HCT116 (cell line): ENCODE measurements around the gene ANAPC2. TPM values are rescaled to one million over a fixed set of nuclear protein-coding genes. Genes with fewer than 3 reads are reported as not detected.

Source experiments
- ATAC-seq: fragments of 200-7000 bp; cut with Tn5 transposase; 2 replicates; pipeline ENCODE4 v1.9.1; 2020; ENCODE audit warnings: mild to moderate bottlenecking, moderate library complexity
- BruUV-seq: library from RNA; stranded (reverse); fragments of 400-500 nt; replicated peaks from 2 replicates; lab custom pipeline; 2021; lab: Mats Ljungman, UMichigan
- CTCF ChIA-PET: fragments of 300-600 bp; sonication (Branson Sonifier 250); formaldehyde crosslinking; loops from one replicate; lab custom pipeline; 2021; ENCODE audit warnings: antibody characterized with exemption; lab: Charles Lee
- POLR2A ChIA-PET: fragments of 300-600, 350-600 bp; sonication (Branson Sonifier 250); formaldehyde crosslinking; loops from one replicate; lab custom pipeline; 2021; ENCODE audit warnings: antibody characterized with exemption; lab: Charles Lee
- RAD21 ChIA-PET, 2 experiments: fragments of 300-600 bp; sonication (Branson Sonifier 250); formaldehyde crosslinking; loops; one replicate each; lab custom pipeline; 2023; ENCODE audit warnings: low total read pairs in 2 of 2; ENCODE audit not compliant: uncharacterized antibody in 2 of 2, unreplicated experiment in 2 of 2, low non-redundant PET in 1 of 2; lab: Charles Lee
- DNase-seq: peaks from one replicate; pipeline ENCODE4 v3.0.0-alpha.2; 2010; ENCODE audit warnings: low read depth, low spot score
- H2AFZ ChIP-seq: fragments of 200-600 bp; shearing (Covaris generic), sonication (generic); 2 replicates; pipeline ENCODE4 v1.6.1; 2017; ENCODE audit warnings: low read depth, mixed run types, mixed read lengths, antibody characterized with exemption, low read length; ENCODE audit not compliant: poor library complexity, severe bottlenecking
- H3K27ac ChIP-seq: 2 replicates; pipeline ENCODE4 v1.5.1; 2012; ENCODE audit warnings: low read depth, low read length
- H3K27me3 ChIP-seq: fragments of 200-600 bp; sonication (generic); 2 replicates; pipeline ENCODE4 v1.6.1; 2016; ENCODE audit warnings: mixed run types, low read length, mixed read lengths; ENCODE audit not compliant: insufficient read depth
- H3K36me3 ChIP-seq, 2 experiments: fragments of 200-500 bp in 1 of 2; fragments of 200-600 bp in 1 of 2; sonication (Bioruptor generic) in 1 of 2; sonication (generic) in 1 of 2; 2 replicates each; pipeline versions ENCODE4 v1.5.1 to v1.6.1; 2014 to 2016; ENCODE audit warnings: low read length in 2 of 2, inconsistent platforms in 1 of 2, mixed read lengths in 1 of 2, mixed run types in 1 of 2; ENCODE audit not compliant: insufficient read depth in 2 of 2, control insufficient read depth in 1 of 2
- H3K4me1 ChIP-seq, 2 experiments: fragments of 200-600 bp in 1 of 2; sonication (generic) in 1 of 2; 2 replicates each; pipeline versions ENCODE4 v1.5.1 to v1.6.1; 2012 to 2017; ENCODE audit warnings: low read length in 2 of 2, inconsistent platforms in 1 of 2, mild to moderate bottlenecking in 1 of 2, mixed read lengths in 1 of 2, mixed run types in 1 of 2, moderate library complexity in 1 of 2; ENCODE audit not compliant: insufficient read depth in 2 of 2, control insufficient read depth in 1 of 2
- H3K4me2 ChIP-seq: fragments of 200-600 bp; sonication (generic); 2 replicates; pipeline ENCODE4 v1.6.1; 2017; ENCODE audit warnings: mixed run types, low read length, mixed read lengths
- H3K4me3 ChIP-seq, 2 experiments: fragments of 200-600 bp in 1 of 2; sonication (generic) in 1 of 2; replicated peaks in 1 of 2; 2 replicates each; pipeline ENCODE4 v1.5.1; 2011 to 2016; ENCODE audit warnings: low read length in 2 of 2, control low read depth in 1 of 2, low read depth in 1 of 2, mild to moderate bottlenecking in 1 of 2, mixed read lengths in 1 of 2, mixed run types in 1 of 2
- H3K79me2 ChIP-seq: fragments of 200-600 bp; sonication (generic); 2 replicates; pipeline ENCODE4 v1.6.1; 2017; ENCODE audit warnings: mild to moderate bottlenecking, mixed run types, low read length, moderate library complexity, mixed read lengths; ENCODE audit not compliant: insufficient read depth
- H3K9ac ChIP-seq: fragments of 200-600 bp; sonication (generic); 2 replicates; pipeline ENCODE4 v1.6.1; 2016; ENCODE audit warnings: low read length, mixed read lengths
- H3K9me2 ChIP-seq: fragments of 200-600 bp; sonication (generic), shearing (Covaris generic); 2 replicates; pipeline ENCODE4 v1.6.1; 2017; ENCODE audit warnings: mixed run types, mild to moderate bottlenecking, moderate library complexity; ENCODE audit not compliant: insufficient read depth
- H3K9me3 ChIP-seq, 2 experiments: fragments of 200-500 bp in 1 of 2; fragments of 200-600 bp in 1 of 2; sonication (Bioruptor generic) in 1 of 2; sonication (generic) in 1 of 2; 2 replicates each; pipeline ENCODE4 v1.6.1; 2014 to 2017; ENCODE audit warnings: low read length in 2 of 2, mixed read lengths in 2 of 2, inconsistent platforms in 1 of 2, low read depth in 1 of 2, mild to moderate bottlenecking in 1 of 2, mixed run types in 1 of 2, moderate library complexity in 1 of 2; ENCODE audit not compliant: control insufficient read depth in 1 of 2, insufficient read depth in 1 of 2
- H4K20me1 ChIP-seq: fragments of 200-600 bp; sonication (generic), shearing (Covaris generic); 2 replicates; pipeline ENCODE4 v1.6.1; 2017; ENCODE audit warnings: mixed run types, mild to moderate bottlenecking, moderate library complexity; ENCODE audit not compliant: insufficient read depth
- CBX3 ChIP-seq: IDR thresholded peaks from 2 replicates; pipeline ENCODE4 v1.6.1; 2012; ENCODE audit warnings: low read depth
- EGR1 ChIP-seq: IDR thresholded peaks from 2 replicates; pipeline ENCODE4 v1.6.1; 2012; ENCODE audit warnings: low read depth
- EZH2phosphoT487 ChIP-seq: fragments of 200-600 bp; IDR thresholded peaks from 2 replicates; pipeline ENCODE4 v1.6.1; 2018; ENCODE audit warnings: antibody characterized with exemption, borderline replicate concordance
- POLR2A ChIP-seq: IDR thresholded peaks from 2 replicates; pipeline ENCODE4 v1.7.0; 2011; ENCODE audit warnings: borderline replicate concordance; ENCODE audit not compliant: insufficient read depth, insufficient read length; ENCODE audit errors: extremely low read depth
- POLR2AphosphoS5 ChIP-seq: IDR thresholded peaks from 2 replicates; pipeline ENCODE4 v1.6.1; 2011; ENCODE audit warnings: mild to moderate bottlenecking, low read depth, low read length, moderate library complexity
- SIN3A ChIP-seq: IDR thresholded peaks from 2 replicates; pipeline ENCODE4 v1.6.1; 2012; ENCODE audit warnings: low read depth
- ZNF274 ChIP-seq: fragments of 200-500 bp; sonication (Bioruptor generic); IDR thresholded peaks from 2 replicates; pipeline ENCODE4 v1.6.1; 2014; ENCODE audit warnings: mild to moderate bottlenecking, low read depth, low read length, inconsistent platforms
- intact Hi-C: fragments of 100-400 bp; cut with micrococcal nuclease; formaldehyde crosslinking; loops from 2 replicates; pipeline ENCODE4 v1.10.0; 2022
- total RNA-seq: library from RNA; stranded (reverse); gene quantifications from one replicate; pipeline ENCODE4 v1.2.1, GENCODE V29; 2021; ENCODE audit not compliant: unreplicated experiment
- TF ChIP-seq, protein P1 (sequence below): IDR thresholded peaks from 2 replicates; pipeline ENCODE4 v1.6.1; 2011; ENCODE audit warnings: mild to moderate bottlenecking, low read length, moderate library complexity; ENCODE audit not compliant: insufficient replicate concordance; ENCODE audit errors: extremely low read depth
- TF ChIP-seq, protein P2 (sequence below), 3 experiments: fragments of 200-600 bp in 1 of 3; sonication (generic) in 1 of 3; IDR thresholded peaks in 2 of 3; conservative IDR thresholded peaks in 1 of 3; 2 replicates each; pipeline ENCODE4 v1.5.1; 2012 to 2017; ENCODE audit warnings: low read depth in 2 of 3, low read length in 2 of 3, antibody characterized with exemption in 1 of 3, borderline replicate concordance in 1 of 3, control low read depth in 1 of 3, mild to moderate bottlenecking in 1 of 3, mixed read lengths in 1 of 3, mixed run types in 1 of 3, moderate library complexity in 1 of 3; ENCODE audit not compliant: insufficient read depth in 1 of 3
- TF ChIP-seq, protein P3 (sequence below): IDR thresholded peaks from 2 replicates; pipeline ENCODE4 v1.6.1; 2012; ENCODE audit warnings: low read depth
- TF ChIP-seq, protein P4 (sequence below): IDR thresholded peaks from 2 replicates; pipeline ENCODE4 v1.6.1; 2012

ANAPC2 gene
- total RNA-seq, 1 experiment from 2014 or later: 75.5 TPM

DNA sequence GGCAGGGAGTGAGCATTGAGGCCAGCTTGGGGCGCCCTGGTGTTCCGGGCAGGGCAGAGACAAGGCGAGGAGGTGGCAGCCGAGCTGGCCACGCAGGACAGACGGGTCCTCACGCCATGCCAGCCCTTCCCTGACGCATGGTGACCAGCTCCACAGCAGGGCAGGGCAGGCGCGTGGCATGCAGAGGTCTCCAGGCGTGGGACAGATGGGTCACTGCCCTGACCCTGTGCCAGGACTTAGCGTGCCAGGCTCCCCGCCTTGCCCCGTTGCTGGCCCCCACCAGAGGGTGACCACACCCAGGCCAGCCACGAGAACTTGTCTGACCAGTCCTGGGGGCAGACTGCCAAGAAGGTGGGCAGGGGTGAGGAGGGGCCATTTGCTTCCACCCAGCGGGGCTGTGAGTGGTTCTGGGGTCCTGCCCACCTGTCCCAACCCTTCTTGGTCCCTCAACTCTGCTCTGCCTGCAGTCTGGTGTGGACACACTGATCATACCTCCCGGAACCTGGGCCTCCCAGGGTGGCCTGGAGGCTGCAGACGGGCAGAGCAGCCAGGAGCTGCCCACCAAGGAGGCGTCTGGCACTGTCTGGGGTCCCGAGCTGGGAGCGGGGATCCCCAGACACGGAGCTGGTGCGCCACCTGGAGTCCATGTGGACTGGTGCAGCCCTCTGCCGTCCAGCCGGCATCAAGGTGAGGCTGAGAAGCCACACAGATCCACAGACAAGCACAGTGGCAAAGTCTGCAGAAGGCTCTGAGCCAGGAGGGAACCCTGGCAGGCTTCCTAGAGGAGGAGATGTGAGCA, 38.9 kb upstream of the ANAPC2 start, which contains the start of gene RNF224:
Gene RNF224, plus strand, starts transcription at position 449 of the 799 bp plus-strand sequence. CDS start 834 bp downstream, outside the sequence.
- intact Hi-C loops: loop anchor here (1.0 to 10.0 kb wide), 4 partner anchors 40 to 442 kb away; partner anchors contain the start of genes ANAPC2, NPDC1 and SSNA1
- no peaks in the 10 kb centered on the region for H3K27me3 ChIP-seq
- peak within 1 kb of the TSS; percentile 88 for H3K27ac ChIP-seq
- DNase-seq (peak; percentile 71), ATAC-seq (peak; percentile 61)
- H3K9me3 ChIP-seq: no peaks in the 10 kb centered on the region
- H2AFZ ChIP-seq: no peak within 1 kb of the TSS
- no peaks in the 10 kb centered on the region for H3K9me2 ChIP-seq
- H3K36me3 ChIP-seq: no peaks in the 10 kb centered on the region
- H3K4me3 ChIP-seq: peak within 1 kb of the TSS; percentile 14 to 48
- POLR2A ChIA-PET: interaction anchor here (0.7 to 2.5 kb wide), 8 partner anchors 9 to 104 kb away, joined by 3 to 16 read pairs (median 3); partner anchors contain the start of genes ANAPC2, SSNA1, TPRN and TUBB4B
- BruUV-seq: no TSS peak
- CTCF ChIA-PET: interaction anchor here (0.6 to 4.7 kb wide), 21 partner anchors 10 to 198 kb away, joined by 3 to 43 read pairs (median 5); partner anchors contain the start of genes ANAPC2, LRRC26, MAN1B1 and SAPCD2
- no peaks in the 10 kb centered on the region for H4K20me1 ChIP-seq
- peak within 1 kb of the TSS; percentile 97 for H3K9ac ChIP-seq
- H3K4me2 ChIP-seq: peak within 1 kb of the TSS; percentile 99
- no peaks in the 10 kb centered on the region for H3K79me2 ChIP-seq
- RAD21 ChIA-PET: interaction anchor here (0.6 to 1.9 kb wide), 11 partner anchors 12 to 181 kb away, joined by 3 to 9 read pairs (median 3); partner anchors contain the start of genes ANAPC2 (in 2 of the 2) and SSNA1 (in 2 of the 2)
- peaks cover 44 to 68% of the 10 kb centered on the region in 2 experiments for H3K4me1 ChIP-seq
- TF ChIP-seq, protein P1, sequence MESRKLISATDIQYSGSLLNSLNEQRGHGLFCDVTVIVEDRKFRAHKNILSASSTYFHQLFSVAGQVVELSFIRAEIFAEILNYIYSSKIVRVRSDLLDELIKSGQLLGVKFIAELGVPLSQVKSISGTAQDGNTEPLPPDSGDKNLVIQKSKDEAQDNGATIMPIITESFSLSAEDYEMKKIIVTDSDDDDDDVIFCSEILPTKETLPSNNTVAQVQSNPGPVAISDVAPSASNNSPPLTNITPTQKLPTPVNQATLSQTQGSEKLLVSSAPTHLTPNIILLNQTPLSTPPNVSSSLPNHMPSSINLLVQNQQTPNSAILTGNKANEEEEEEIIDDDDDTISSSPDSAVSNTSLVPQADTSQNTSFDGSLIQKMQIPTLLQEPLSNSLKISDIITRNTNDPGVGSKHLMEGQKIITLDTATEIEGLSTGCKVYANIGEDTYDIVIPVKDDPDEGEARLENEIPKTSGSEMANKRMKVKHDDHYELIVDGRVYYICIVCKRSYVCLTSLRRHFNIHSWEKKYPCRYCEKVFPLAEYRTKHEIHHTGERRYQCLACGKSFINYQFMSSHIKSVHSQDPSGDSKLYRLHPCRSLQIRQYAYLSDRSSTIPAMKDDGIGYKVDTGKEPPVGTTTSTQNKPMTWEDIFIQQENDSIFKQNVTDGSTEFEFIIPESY: no peak
- TF ChIP-seq, protein P2, sequence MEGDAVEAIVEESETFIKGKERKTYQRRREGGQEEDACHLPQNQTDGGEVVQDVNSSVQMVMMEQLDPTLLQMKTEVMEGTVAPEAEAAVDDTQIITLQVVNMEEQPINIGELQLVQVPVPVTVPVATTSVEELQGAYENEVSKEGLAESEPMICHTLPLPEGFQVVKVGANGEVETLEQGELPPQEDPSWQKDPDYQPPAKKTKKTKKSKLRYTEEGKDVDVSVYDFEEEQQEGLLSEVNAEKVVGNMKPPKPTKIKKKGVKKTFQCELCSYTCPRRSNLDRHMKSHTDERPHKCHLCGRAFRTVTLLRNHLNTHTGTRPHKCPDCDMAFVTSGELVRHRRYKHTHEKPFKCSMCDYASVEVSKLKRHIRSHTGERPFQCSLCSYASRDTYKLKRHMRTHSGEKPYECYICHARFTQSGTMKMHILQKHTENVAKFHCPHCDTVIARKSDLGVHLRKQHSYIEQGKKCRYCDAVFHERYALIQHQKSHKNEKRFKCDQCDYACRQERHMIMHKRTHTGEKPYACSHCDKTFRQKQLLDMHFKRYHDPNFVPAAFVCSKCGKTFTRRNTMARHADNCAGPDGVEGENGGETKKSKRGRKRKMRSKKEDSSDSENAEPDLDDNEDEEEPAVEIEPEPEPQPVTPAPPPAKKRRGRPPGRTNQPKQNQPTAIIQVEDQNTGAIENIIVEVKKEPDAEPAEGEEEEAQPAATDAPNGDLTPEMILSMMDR (IDR thresholded peaks at IDR 0.05 in 2 of 3, conservative IDR thresholded peaks at IDR 0.05 in 1 of 3; ENCODE audit: borderline replicate concordance in 1 of 3, insufficient read depth in 1 of 3, low read depth in 2 of 3, low read length in 2 of 3): peak in 2 of 3 experiments; percentile 88 to 93; a peak in 4 of 6 replicates
- TF ChIP-seq POLR2AphosphoS5: peak; percentile 72
- TF ChIP-seq EZH2phosphoT487: no peak
- TF ChIP-seq, protein P3, sequence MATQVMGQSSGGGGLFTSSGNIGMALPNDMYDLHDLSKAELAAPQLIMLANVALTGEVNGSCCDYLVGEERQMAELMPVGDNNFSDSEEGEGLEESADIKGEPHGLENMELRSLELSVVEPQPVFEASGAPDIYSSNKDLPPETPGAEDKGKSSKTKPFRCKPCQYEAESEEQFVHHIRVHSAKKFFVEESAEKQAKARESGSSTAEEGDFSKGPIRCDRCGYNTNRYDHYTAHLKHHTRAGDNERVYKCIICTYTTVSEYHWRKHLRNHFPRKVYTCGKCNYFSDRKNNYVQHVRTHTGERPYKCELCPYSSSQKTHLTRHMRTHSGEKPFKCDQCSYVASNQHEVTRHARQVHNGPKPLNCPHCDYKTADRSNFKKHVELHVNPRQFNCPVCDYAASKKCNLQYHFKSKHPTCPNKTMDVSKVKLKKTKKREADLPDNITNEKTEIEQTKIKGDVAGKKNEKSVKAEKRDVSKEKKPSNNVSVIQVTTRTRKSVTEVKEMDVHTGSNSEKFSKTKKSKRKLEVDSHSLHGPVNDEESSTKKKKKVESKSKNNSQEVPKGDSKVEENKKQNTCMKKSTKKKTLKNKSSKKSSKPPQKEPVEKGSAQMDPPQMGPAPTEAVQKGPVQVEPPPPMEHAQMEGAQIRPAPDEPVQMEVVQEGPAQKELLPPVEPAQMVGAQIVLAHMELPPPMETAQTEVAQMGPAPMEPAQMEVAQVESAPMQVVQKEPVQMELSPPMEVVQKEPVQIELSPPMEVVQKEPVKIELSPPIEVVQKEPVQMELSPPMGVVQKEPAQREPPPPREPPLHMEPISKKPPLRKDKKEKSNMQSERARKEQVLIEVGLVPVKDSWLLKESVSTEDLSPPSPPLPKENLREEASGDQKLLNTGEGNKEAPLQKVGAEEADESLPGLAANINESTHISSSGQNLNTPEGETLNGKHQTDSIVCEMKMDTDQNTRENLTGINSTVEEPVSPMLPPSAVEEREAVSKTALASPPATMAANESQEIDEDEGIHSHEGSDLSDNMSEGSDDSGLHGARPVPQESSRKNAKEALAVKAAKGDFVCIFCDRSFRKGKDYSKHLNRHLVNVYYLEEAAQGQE: no peak
- no peak for TF ChIP-seq EGR1
- no peak for TF ChIP-seq POLR2A
- TF ChIP-seq, protein P4, sequence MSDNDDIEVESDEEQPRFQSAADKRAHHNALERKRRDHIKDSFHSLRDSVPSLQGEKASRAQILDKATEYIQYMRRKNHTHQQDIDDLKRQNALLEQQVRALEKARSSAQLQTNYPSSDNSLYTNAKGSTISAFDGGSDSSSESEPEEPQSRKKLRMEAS: no peak
- no peak for TF ChIP-seq SIN3A
- no peak for TF ChIP-seq CBX3
- no peak for TF ChIP-seq ZNF274
